ENCODE results near the gene COBLL1. TPM values are rescaled to one million over a fixed set of nuclear protein-coding genes. Genes with fewer than 3 reads are reported as not detected.

COBLL1 gene
- total RNA-seq, 1 donor from 2014 or later: 18.6 TPM

DNA sequence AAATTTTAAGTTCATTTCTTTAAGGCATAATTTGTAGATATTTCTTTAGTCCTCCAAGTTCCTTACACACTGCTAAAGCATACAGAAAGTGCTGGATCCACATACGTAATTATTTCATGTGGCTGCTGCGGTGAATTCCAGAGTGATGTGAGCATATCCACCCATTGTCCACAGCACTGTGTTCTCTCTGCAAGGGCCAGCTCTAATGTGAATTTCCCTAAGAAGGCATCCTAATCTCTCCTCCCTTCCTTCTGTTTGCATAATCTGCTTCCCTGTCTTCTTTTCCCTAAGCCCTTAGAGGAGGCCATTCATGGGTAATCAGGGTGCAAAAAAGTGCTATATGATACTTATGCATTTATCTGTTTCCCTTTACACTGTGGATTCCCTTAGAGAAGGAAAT, 57.2 kb downstream of the COBLL1 start:
- TF ChIP-seq EZH2 (IDR thresholded peaks at IDR 0.05; ENCODE audit: insufficient read depth, low read length): no peak
- TF ChIP-seq, protein P1, sequence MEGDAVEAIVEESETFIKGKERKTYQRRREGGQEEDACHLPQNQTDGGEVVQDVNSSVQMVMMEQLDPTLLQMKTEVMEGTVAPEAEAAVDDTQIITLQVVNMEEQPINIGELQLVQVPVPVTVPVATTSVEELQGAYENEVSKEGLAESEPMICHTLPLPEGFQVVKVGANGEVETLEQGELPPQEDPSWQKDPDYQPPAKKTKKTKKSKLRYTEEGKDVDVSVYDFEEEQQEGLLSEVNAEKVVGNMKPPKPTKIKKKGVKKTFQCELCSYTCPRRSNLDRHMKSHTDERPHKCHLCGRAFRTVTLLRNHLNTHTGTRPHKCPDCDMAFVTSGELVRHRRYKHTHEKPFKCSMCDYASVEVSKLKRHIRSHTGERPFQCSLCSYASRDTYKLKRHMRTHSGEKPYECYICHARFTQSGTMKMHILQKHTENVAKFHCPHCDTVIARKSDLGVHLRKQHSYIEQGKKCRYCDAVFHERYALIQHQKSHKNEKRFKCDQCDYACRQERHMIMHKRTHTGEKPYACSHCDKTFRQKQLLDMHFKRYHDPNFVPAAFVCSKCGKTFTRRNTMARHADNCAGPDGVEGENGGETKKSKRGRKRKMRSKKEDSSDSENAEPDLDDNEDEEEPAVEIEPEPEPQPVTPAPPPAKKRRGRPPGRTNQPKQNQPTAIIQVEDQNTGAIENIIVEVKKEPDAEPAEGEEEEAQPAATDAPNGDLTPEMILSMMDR (IDR thresholded peaks at IDR 0.05; ENCODE audit: insufficient read depth, low read depth, low read length): no peak
- Histone ChIP-seq H3K4me3 (ENCODE audit: insufficient read depth, low read depth, low read length) (no peak overlapping the region), H3K9me3 (ENCODE audit: insufficient read depth, low read depth, low read length) (no peaks in the 10 kb centered on the region), H3K36me3 (ENCODE audit: insufficient read depth, low read length) (no peaks in the 10 kb centered on the region), H3K9ac (ENCODE audit: low read length) (peak overlapping the region; percentile 67), H3K4me1 (ENCODE audit: insufficient read depth, low read length) (peaks cover 18% of the 10 kb centered on the region), H3K27ac (ENCODE audit: low read depth, low read length) (peak overlapping the region; percentile 83), H4K20me1 (ENCODE audit: insufficient read depth, low read length) (no peaks in the 10 kb centered on the region), H3K27me3 (ENCODE audit: insufficient read depth, low read length) (no peaks in the 10 kb centered on the region), H3K79me2 (ENCODE audit: insufficient read depth, low read length) (no peaks in the 10 kb centered on the region), H3K4me2 (ENCODE audit: low read length) (no peak overlapping the region), H2AFZ (ENCODE audit: low read depth, low read length) (no peak overlapping the region)
- Mint-ChIP-seq H3K27ac (ENCODE audit: unreplicated experiment) (peak overlapping the region; percentile 93), H3K4me3 (ENCODE audit: unreplicated experiment) (no peak overlapping the region), H3K27me3 (ENCODE audit: low read depth, unreplicated experiment) (no peaks in the 10 kb centered on the region), H3K4me1 (ENCODE audit: low read depth, unreplicated experiment) (peaks cover 35% of the 10 kb centered on the region), H3K9me3 (ENCODE audit: unreplicated experiment) (no peaks in the 10 kb centered on the region), H3K36me3 (ENCODE audit: low read depth, unreplicated experiment) (no peaks in the 10 kb centered on the region)
- DNase-seq (ENCODE audit: low read depth) (peak; percentile 65), FAIRE-seq (no peak)

DNA sequence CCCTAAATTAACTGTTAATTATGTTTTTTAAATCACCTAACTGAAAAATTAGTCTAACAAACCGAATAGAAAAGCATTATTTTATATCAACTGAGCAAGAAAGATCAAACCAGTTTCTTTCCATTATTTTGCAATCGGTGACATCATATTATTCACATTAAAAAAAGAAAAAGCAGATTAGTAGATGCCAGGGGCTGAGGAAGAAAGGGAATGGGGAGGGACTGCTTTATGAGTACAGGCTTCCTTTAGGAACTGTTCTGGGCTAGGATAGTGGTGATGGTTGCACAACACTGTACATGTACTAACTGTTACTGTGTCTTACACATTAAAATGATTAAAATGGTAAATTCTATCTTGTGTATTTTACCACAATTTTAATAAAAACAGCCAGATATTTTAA, 59.3 kb downstream of the COBLL1 start:
- H3K36me3 Mint-ChIP-seq (ENCODE audit: low read depth, unreplicated experiment): peaks cover 3% of the 10 kb centered on the region
- H3K4me3 Mint-ChIP-seq (ENCODE audit: unreplicated experiment): no peak overlapping the region
- Histone ChIP-seq H3K4me3 (ENCODE audit: insufficient read depth, low read depth, low read length) (no peak overlapping the region), H2AFZ (ENCODE audit: low read depth, low read length) (no peak overlapping the region), H3K79me2 (ENCODE audit: insufficient read depth, low read length) (no peaks in the 10 kb centered on the region), H3K36me3 (ENCODE audit: insufficient read depth, low read length) (no peaks in the 10 kb centered on the region), H3K4me1 (ENCODE audit: insufficient read depth, low read length) (peaks cover 20% of the 10 kb centered on the region), H3K9me3 (ENCODE audit: insufficient read depth, low read depth, low read length) (no peaks in the 10 kb centered on the region), H3K27me3 (ENCODE audit: insufficient read depth, low read length) (no peaks in the 10 kb centered on the region), H3K27ac (ENCODE audit: low read depth, low read length) (no peak overlapping the region), H4K20me1 (ENCODE audit: insufficient read depth, low read length) (no peaks in the 10 kb centered on the region), H3K4me2 (ENCODE audit: low read length) (no peak overlapping the region), H3K9ac (ENCODE audit: low read length) (no peak overlapping the region)
- DNase-seq (ENCODE audit: low read depth) (no peak), FAIRE-seq (no peak)
- TF ChIP-seq, protein P1 (IDR thresholded peaks at IDR 0.05; ENCODE audit: insufficient read depth, low read depth, low read length): no peak
- TF ChIP-seq EZH2 (IDR thresholded peaks at IDR 0.05; ENCODE audit: insufficient read depth, low read length): no peak
- peaks cover 46% of the 10 kb centered on the region for H3K4me1 Mint-ChIP-seq (ENCODE audit: low read depth, unreplicated experiment)
- no peaks in the 10 kb centered on the region for H3K9me3 Mint-ChIP-seq (ENCODE audit: unreplicated experiment)
- no peaks in the 10 kb centered on the region for H3K27me3 Mint-ChIP-seq (ENCODE audit: low read depth, unreplicated experiment)
- H3K27ac Mint-ChIP-seq (ENCODE audit: unreplicated experiment): no peak overlapping the region

DNA sequence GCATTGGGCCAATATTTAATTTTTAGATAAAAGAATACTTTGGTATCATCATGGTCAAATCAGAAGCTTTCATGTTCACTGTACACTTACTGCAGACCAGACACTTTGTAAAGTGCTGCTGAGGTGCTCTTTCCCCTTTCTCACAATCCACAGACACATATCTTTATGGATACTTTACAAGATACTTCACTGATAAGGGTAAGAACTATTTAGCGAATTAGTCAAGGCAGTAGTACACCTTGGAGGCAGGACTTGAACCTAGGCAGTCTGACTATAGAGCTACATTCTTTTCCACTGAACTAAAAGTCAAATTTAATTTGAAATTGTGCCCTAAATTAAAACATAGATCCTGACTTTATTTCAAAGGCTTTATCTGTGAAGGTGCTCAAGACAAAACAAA, 60.2 kb downstream of the COBLL1 start:
- DNase-seq (ENCODE audit: low read depth): no peak
- Histone ChIP-seq H3K79me2 (ENCODE audit: insufficient read depth, low read length) (no peaks in the 10 kb centered on the region), H3K4me2 (ENCODE audit: low read length) (no peak overlapping the region), H3K27me3 (ENCODE audit: insufficient read depth, low read length) (no peaks in the 10 kb centered on the region), H3K4me1 (ENCODE audit: insufficient read depth, low read length) (peaks cover 20% of the 10 kb centered on the region), H2AFZ (ENCODE audit: low read depth, low read length) (no peak overlapping the region), H3K9ac (ENCODE audit: low read length) (no peak overlapping the region), H4K20me1 (ENCODE audit: insufficient read depth, low read length) (no peaks in the 10 kb centered on the region), H3K9me3 (ENCODE audit: insufficient read depth, low read depth, low read length) (no peaks in the 10 kb centered on the region), H3K36me3 (ENCODE audit: insufficient read depth, low read length) (no peaks in the 10 kb centered on the region), H3K27ac (ENCODE audit: low read depth, low read length) (no peak overlapping the region), H3K4me3 (ENCODE audit: insufficient read depth, low read depth, low read length) (no peak overlapping the region)
- Mint-ChIP-seq H3K4me1 (ENCODE audit: low read depth, unreplicated experiment) (peaks cover 46% of the 10 kb centered on the region), H3K36me3 (ENCODE audit: low read depth, unreplicated experiment) (peaks cover 3% of the 10 kb centered on the region), H3K4me3 (ENCODE audit: unreplicated experiment) (no peak overlapping the region), H3K9me3 (ENCODE audit: unreplicated experiment) (no peaks in the 10 kb centered on the region), H3K27me3 (ENCODE audit: low read depth, unreplicated experiment) (no peaks in the 10 kb centered on the region), H3K27ac (ENCODE audit: unreplicated experiment) (peak overlapping the region; percentile 18)
- TF ChIP-seq, protein P1 (IDR thresholded peaks at IDR 0.05; ENCODE audit: insufficient read depth, low read depth, low read length): no peak
- TF ChIP-seq EZH2 (IDR thresholded peaks at IDR 0.05; ENCODE audit: insufficient read depth, low read length): no peak
- peak; percentile 80 for FAIRE-seq
